SJCRH30 (cell line): ENCODE measurements around the gene ZNF580. TPM values are rescaled to one million over a fixed set of nuclear protein-coding genes. Genes with fewer than 3 reads are reported as not detected.

Experiments used
- DNase-seq, 2 experiments: peaks; one replicate each; pipeline ENCODE4 v3.0.0-alpha.2; 2015 to 2020
- H3K27ac ChIP-seq: fragments of 250-450 bp; sonication (Bioruptor Pico); 2 replicates; pipeline ENCODE4 v1.5.1; 2020; ENCODE audit warnings: mild to moderate bottlenecking, moderate library complexity
- H3K27me3 ChIP-seq: fragments of 250-450 bp; sonication (Bioruptor Pico); 2 replicates; pipeline ENCODE4 v1.5.1; 2020; ENCODE audit warnings: mild to moderate bottlenecking, moderate library complexity
- H3K36me3 ChIP-seq: fragments of 250-450 bp; sonication (Bioruptor Pico); 2 replicates; pipeline ENCODE4 v1.5.1; 2020; ENCODE audit warnings: mild to moderate bottlenecking, moderate library complexity
- H3K4me1 ChIP-seq: fragments of 250-450 bp; sonication (Bioruptor Pico); 2 replicates; pipeline ENCODE4 v1.5.1; 2020; ENCODE audit warnings: mild to moderate bottlenecking, moderate library complexity
- H3K4me3 ChIP-seq: fragments of 250-450 bp; sonication (Bioruptor Pico); 2 replicates; pipeline ENCODE4 v1.5.1; 2020; ENCODE audit warnings: mild to moderate bottlenecking, moderate library complexity
- H3K9me3 ChIP-seq: fragments of 250-450 bp; sonication (Bioruptor Pico); replicated peaks from 2 replicates; pipeline ENCODE4 v1.5.1; 2020; ENCODE audit warnings: mild to moderate bottlenecking, moderate library complexity
- total RNA-seq: library from RNA; depleted of rRNA; stranded (reverse); fragments of >200 nt; shearing (Covaris generic); gene quantifications from 2 replicates; pipeline ENCODE4 v1.2.3, GENCODE V29; 2014

The ZNF580 gene
- total RNA-seq, 1 experiment from 2014 or later, result 7.9 TPM

- H3K27ac ChIP-seq, result no peak within 1 kb of the TSS; the same call in 1 of the 2 replicates
- peak; percentile 73 to 83 for DNase-seq
Observed at GRCh38 chr19:55643003-55643886, 2.4 kb downstream of the ZNF580 start, which contains the start of gene ZNF581. ZNF581 (plus strand) TSS chr19:55643649; CDS start chr19:55644572, 923 bp downstream.

GRCh38 chr19:55643887-55644176 is 3.0 kb downstream of the ZNF580 start:
- H3K27ac ChIP-seq, result no peak overlapping the region; the same call in 1 of the 2 replicates
- peaks cover 9% of the 10 kb centered on the region; the same call in 1 of the 2 replicates for H3K4me1 ChIP-seq
- H3K9me3 ChIP-seq, result no peaks in the 10 kb centered on the region
- H3K36me3 ChIP-seq, result peaks cover 19% of the 10 kb centered on the region
- no peaks in the 10 kb centered on the region for H3K27me3 ChIP-seq
- peak overlapping the region; percentile 84 for H3K4me3 ChIP-seq
- no peak for DNase-seq

More at GRCh38 chr19:55643003-55643886, 2.4 kb downstream of the ZNF580 start, which contains the start of gene ZNF581:
- Histone ChIP-seq H3K9me3 (no peaks in the 10 kb centered on the region), H3K27me3 (no peaks in the 10 kb centered on the region), H3K36me3 (peaks cover 19% of the 10 kb centered on the region), H3K4me3 (peak within 1 kb of the TSS; percentile 84), H3K4me1 (peaks cover 9% of the 10 kb centered on the region; the same call in 1 of the 2 replicates)

- peak overlapping the region; percentile 84 for H3K4me3 ChIP-seq
- peaks cover 19% of the 10 kb centered on the region for H3K36me3 ChIP-seq
- H3K4me1 ChIP-seq, result peaks cover 9% of the 10 kb centered on the region; the same call in 1 of the 2 replicates
- no peak for DNase-seq
- H3K9me3 ChIP-seq, result no peaks in the 10 kb centered on the region
- no peaks in the 10 kb centered on the region for H3K27me3 ChIP-seq
- no peak overlapping the region; the same call in 1 of the 2 replicates for H3K27ac ChIP-seq
Observed at GRCh38 chr19:55644191-55644833, 3.5 kb downstream of the ZNF580 start.

- DNase-seq, result no peak
- no peak overlapping the region for H3K4me3 ChIP-seq
- peaks cover 19% of the 10 kb centered on the region for H3K36me3 ChIP-seq
- no peaks in the 10 kb centered on the region for H3K9me3 ChIP-seq
- no peaks in the 10 kb centered on the region for H3K27me3 ChIP-seq
- no peak overlapping the region for H3K27ac ChIP-seq
- H3K4me1 ChIP-seq, result peaks cover 9% of the 10 kb centered on the region; the same call in 1 of the 2 replicates
Observed at GRCh38 chr19:55644842-55645511, 4.2 kb downstream of the ZNF580 start.

- H3K9me3 ChIP-seq, result no peaks in the 10 kb centered on the region
- H3K36me3 ChIP-seq, result peaks cover 19% of the 10 kb centered on the region
- H3K27me3 ChIP-seq, result no peaks in the 10 kb centered on the region
- DNase-seq, result no peak
- peaks cover 9% of the 10 kb centered on the region; the same call in 1 of the 2 replicates for H3K4me1 ChIP-seq
- no peak overlapping the region for H3K27ac ChIP-seq
- no peak overlapping the region for H3K4me3 ChIP-seq
Observed at GRCh38 chr19:55645512-55645881, 4.7 kb downstream of the ZNF580 start.

- Histone ChIP-seq H3K4me1 (peaks cover 8% of the 10 kb centered on the region; the same call in 1 of the 2 replicates), H3K9me3 (no peaks in the 10 kb centered on the region), H3K36me3 (peaks cover 19% of the 10 kb centered on the region), H3K27me3 (no peaks in the 10 kb centered on the region), H3K4me3 (peak overlapping the region; percentile 88), H3K27ac (no peak overlapping the region)
- DNase-seq, result no peak
Observed at GRCh38 chr19:55646889-55647731, 6.3 kb downstream of the ZNF580 start.

- H3K27me3 ChIP-seq, result no peaks in the 10 kb centered on the region
- peaks cover 3% of the 10 kb centered on the region; the same call in 1 of the 2 replicates for H3K4me1 ChIP-seq
- peaks cover 19% of the 10 kb centered on the region for H3K36me3 ChIP-seq
- H3K27ac ChIP-seq, result peak within 1 kb of the TSS; percentile 72
- peak; percentile 82 to 84 for DNase-seq
- peak within 1 kb of the TSS; percentile 88 for H3K4me3 ChIP-seq
- no peaks in the 10 kb centered on the region for H3K9me3 ChIP-seq
Observed at GRCh38 chr19:55647732-55648584, 7.2 kb downstream of the ZNF580 start, which contains the start of gene CCDC106. CCDC106 (plus strand) TSS chr19:55648212; CDS start chr19:55649047, 835 bp downstream.

GRCh38 chr19:55648585-55649267 is 7.9 kb downstream of the ZNF580 start:
- Histone ChIP-seq H3K4me3 (peak overlapping the region; percentile 88), H3K4me1 (no peaks in the 10 kb centered on the region), H3K9me3 (no peaks in the 10 kb centered on the region), H3K27me3 (no peaks in the 10 kb centered on the region), H3K36me3 (peaks cover 19% of the 10 kb centered on the region), H3K27ac (no peak overlapping the region; the same call in 1 of the 2 replicates)
- peak in 1 of 2 experiments; percentile 35 for DNase-seq

- Histone ChIP-seq H3K9me3 (no peaks in the 10 kb centered on the region), H3K4me1 (no peaks in the 10 kb centered on the region), H3K27me3 (no peaks in the 10 kb centered on the region), H3K36me3 (peaks cover 19% of the 10 kb centered on the region), H3K4me3 (no peak overlapping the region), H3K27ac (no peak overlapping the region)
- DNase-seq, result no peak
Observed at GRCh38 chr19:55649268-55650125, 8.7 kb downstream of the ZNF580 start.

- DNase-seq, result no peak
- H3K4me3 ChIP-seq, result no peak overlapping the region
- H3K9me3 ChIP-seq, result no peaks in the 10 kb centered on the region
- H3K27me3 ChIP-seq, result no peaks in the 10 kb centered on the region
- H3K36me3 ChIP-seq, result peaks cover 13% of the 10 kb centered on the region
- H3K27ac ChIP-seq, result no peak overlapping the region
- H3K4me1 ChIP-seq, result no peaks in the 10 kb centered on the region
Observed at GRCh38 chr19:55650126-55650557, 9.3 kb downstream of the ZNF580 start.

GRCh38 chr19:55650602-55651230 is 9.9 kb downstream of the ZNF580 start:
- H3K27ac ChIP-seq, result no peak overlapping the region
- no peaks in the 10 kb centered on the region for H3K9me3 ChIP-seq
- no peaks in the 10 kb centered on the region for H3K4me1 ChIP-seq
- DNase-seq, result no peak
- no peaks in the 10 kb centered on the region for H3K27me3 ChIP-seq
- peaks cover 8% of the 10 kb centered on the region for H3K36me3 ChIP-seq
- no peak overlapping the region for H3K4me3 ChIP-seq
